ENCODE results near the gene RREB1.

DNA sequence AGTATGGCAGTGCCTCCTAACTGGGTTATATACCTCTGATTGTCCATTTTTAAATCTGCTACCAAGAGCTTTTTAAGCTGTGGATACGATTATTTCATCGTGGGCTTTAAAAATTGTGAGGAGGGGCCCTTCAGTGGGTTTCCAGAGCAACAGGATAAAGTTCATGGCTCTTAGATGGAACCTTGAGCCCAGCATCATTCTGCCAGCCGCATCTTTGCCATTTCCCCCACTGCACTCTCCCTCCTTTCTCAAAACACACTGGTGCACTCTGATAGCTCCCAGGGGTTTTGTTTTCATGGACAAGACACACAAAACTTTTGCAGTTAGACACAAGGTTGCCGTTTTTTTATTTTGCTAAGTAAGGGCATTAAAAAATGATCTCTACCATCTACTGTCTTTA, 54.1 kb downstream of the RREB1 start:
- TF ChIP-seq POLR2AphosphoS5 (IDR thresholded peaks at IDR 0.05) (no peak), EP300 (IDR thresholded peaks at IDR 0.05) (no peak)
- TF ChIP-seq, protein P1, sequence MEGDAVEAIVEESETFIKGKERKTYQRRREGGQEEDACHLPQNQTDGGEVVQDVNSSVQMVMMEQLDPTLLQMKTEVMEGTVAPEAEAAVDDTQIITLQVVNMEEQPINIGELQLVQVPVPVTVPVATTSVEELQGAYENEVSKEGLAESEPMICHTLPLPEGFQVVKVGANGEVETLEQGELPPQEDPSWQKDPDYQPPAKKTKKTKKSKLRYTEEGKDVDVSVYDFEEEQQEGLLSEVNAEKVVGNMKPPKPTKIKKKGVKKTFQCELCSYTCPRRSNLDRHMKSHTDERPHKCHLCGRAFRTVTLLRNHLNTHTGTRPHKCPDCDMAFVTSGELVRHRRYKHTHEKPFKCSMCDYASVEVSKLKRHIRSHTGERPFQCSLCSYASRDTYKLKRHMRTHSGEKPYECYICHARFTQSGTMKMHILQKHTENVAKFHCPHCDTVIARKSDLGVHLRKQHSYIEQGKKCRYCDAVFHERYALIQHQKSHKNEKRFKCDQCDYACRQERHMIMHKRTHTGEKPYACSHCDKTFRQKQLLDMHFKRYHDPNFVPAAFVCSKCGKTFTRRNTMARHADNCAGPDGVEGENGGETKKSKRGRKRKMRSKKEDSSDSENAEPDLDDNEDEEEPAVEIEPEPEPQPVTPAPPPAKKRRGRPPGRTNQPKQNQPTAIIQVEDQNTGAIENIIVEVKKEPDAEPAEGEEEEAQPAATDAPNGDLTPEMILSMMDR (IDR thresholded peaks at IDR 0.05), result no peak

All from suprapubic skin (tissue), 4 donors.